ENCODE data around the gene SIAH1.

DNA sequence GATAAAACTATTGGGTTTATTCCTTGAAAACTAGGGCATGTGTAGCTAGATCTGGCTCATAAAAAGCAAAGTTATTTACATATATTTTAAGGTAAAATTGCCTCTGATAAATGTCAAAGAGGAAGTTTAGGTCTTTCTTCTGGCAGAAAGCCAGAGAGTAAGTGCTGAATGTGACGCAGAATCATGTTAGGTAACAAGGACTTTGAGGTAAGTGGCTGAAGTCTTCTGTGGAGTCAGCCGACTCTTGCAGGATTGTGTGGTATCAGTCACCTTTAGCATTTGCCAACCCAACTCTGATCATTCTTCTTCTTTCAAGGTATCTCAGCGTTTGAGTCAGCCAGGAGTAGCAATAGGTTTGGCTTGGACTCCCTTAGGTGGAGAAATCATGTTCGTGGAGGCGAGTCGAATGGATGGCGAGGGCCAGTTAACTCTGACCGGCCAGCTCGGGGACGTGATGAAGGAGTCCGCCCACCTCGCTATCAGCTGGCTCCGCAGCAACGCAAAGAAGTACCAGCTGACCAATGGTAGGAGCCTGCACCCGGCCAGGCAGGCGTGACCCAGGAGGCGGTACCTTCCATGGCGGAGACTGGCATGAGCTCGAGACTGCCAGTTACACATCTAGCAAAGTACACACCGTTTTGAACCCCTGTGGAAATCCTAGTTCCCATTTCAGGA, 37.9 kb downstream of the SIAH1 start:
- TF ChIP-seq CTCF (IDR thresholded peaks at IDR 0.05) (no peak), POLR2A (IDR thresholded peaks at IDR 0.05) (no peak)
